Measurements from ENCODE around the gene IFT57. TPM values are rescaled to one million over a fixed set of nuclear protein-coding genes. Genes with fewer than 3 reads are reported as not detected.

IFT57 gene
- total and polyA plus RNA-seq, 3 experiments from 2014 or later: 33.2 to 45.9 (median 43.0) TPM

DNA sequence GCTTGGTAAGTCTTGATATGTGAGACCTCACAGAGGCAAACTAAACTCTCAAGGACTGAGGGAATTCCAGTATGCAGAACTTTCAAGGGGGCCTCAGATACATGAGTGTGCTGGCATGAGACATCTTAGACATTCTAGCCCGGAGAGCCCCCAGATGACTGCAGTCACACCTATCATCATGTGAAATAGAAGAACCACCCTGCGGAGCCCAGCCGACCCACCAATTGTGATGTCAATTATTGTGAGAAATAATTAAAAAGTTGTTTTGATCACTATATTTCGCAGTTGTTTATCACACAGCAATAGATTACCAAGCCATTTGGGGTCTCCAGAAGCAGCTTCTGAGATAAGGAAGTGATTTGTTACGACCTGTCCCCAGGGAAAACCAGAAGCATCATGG is 76.1 kb downstream of the IFT57 start:
- Mint-ChIP-seq H3K36me3 (peaks cover 0 to 9% (median 5%) of the 10 kb centered on the region in 3 donors), H3K27me3 (peaks cover 0 to 1% of the 10 kb centered on the region in 2 donors), H3K9me3 (peaks cover 0 to 6% (median 0%) of the 10 kb centered on the region in 5 donors), H3K4me3 (no peak overlapping the region), H3K27ac (peak overlapping the region in 1 of 8 donors; percentile 49), H3K4me1 (peaks cover 2 to 4% (median 2%) of the 10 kb centered on the region in 3 donors)
- DNase-seq: no peak
- Histone ChIP-seq H3K27me3 (ENCODE audit: insufficient read depth, low read length, poor library complexity, severe bottlenecking) (no peaks in the 10 kb centered on the region), H3K4me1 (ENCODE audit: insufficient read depth, low read length) (no peaks in the 10 kb centered on the region), H3K27ac (ENCODE audit: low read depth, low read length) (no peak overlapping the region), H3K4me3 (ENCODE audit: low read length) (no peak overlapping the region), H3K9me3 (ENCODE audit: low read length) (no peaks in the 10 kb centered on the region), H3K36me3 (ENCODE audit: insufficient read depth, low read length) (no peaks in the 10 kb centered on the region)
- ChIA-PET CTCF (interaction anchor here (1.2 kb wide), 1 partner anchor 8 kb away, joined by 3 read pairs; no protein-coding TSS in a partner anchor), POLR2A (no interaction called here)

DNA sequence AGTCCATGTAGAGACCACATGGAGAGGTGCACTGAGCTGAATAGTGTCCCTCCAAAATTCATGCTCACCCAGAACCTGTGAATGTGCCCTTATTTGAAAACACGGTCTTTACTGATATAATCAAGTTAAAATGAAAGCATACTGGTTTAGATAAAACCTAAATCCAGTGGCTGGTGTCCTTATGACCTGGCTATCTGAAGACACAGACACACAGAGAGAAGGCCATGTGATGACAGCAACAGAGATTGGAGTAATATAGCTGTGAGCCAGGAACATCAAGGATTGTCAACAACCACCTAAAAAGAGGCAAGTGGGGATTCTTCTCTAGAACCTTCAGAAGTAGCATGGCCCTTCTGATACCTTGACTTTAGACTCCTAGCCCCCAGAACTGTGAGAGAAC is 76.6 kb downstream of the IFT57 start:
- Histone ChIP-seq H3K36me3 (ENCODE audit: insufficient read depth, low read length) (no peaks in the 10 kb centered on the region), H3K4me1 (ENCODE audit: insufficient read depth, low read length) (no peaks in the 10 kb centered on the region), H3K9me3 (ENCODE audit: low read length) (no peaks in the 10 kb centered on the region), H3K27ac (ENCODE audit: low read depth, low read length) (no peak overlapping the region), H3K27me3 (ENCODE audit: insufficient read depth, low read length, poor library complexity, severe bottlenecking) (no peaks in the 10 kb centered on the region), H3K4me3 (ENCODE audit: low read length) (no peak overlapping the region)
- Mint-ChIP-seq H3K4me1 (peaks cover 2 to 4% (median 2%) of the 10 kb centered on the region in 3 donors), H3K27ac (peak overlapping the region in 2 of 8 donors; percentile 15 to 64), H3K27me3 (peaks cover 0 to 1% of the 10 kb centered on the region in 2 donors), H3K36me3 (peaks cover 2 to 9% (median 5%) of the 10 kb centered on the region in 3 donors), H3K9me3 (peaks cover 0 to 6% (median 0%) of the 10 kb centered on the region in 5 donors), H3K4me3 (no peak overlapping the region)
- ChIA-PET CTCF (interaction anchor here (1.2 kb wide), 1 partner anchor 9 kb away, joined by 3 read pairs; no protein-coding TSS in a partner anchor), POLR2A (no interaction called here)
- no peak for DNase-seq

DNA sequence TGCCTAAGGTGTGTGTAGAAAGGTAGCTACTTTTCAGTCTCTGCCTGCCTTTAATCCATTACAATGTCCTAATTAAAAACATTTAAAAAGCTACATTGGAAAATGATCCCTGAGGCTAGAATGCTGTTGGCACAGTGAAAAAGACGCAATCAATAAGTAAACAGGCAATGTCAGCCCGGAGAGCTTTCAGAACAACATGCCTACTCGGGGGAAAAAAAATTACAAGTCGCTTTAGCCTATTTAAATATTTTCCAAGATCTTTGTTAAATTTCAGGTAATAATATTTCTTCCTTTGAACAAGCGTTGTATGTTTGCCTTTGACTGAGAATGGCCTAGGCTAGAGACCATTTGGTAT is 84.8 kb downstream of the IFT57 start:
- Histone ChIP-seq H3K9me3 (ENCODE audit: low read length) (no peaks in the 10 kb centered on the region), H3K27me3 (ENCODE audit: insufficient read depth, low read length, poor library complexity, severe bottlenecking) (no peaks in the 10 kb centered on the region), H3K27ac (ENCODE audit: low read depth, low read length) (no peak overlapping the region), H3K36me3 (ENCODE audit: insufficient read depth, low read length) (no peaks in the 10 kb centered on the region), H3K4me1 (ENCODE audit: insufficient read depth, low read length) (peaks cover 26% of the 10 kb centered on the region), H3K4me3 (ENCODE audit: low read length) (no peak overlapping the region)
- Mint-ChIP-seq H3K27me3 (no peaks in the 10 kb centered on the region), H3K4me3 (no peak overlapping the region), H3K27ac (no peak overlapping the region), H3K36me3 (peaks cover 14 to 29% (median 16%) of the 10 kb centered on the region in 3 donors), H3K4me1 (peaks cover 40 to 49% (median 44%) of the 10 kb centered on the region in 3 donors), H3K9me3 (no peaks in the 10 kb centered on the region)
- CTCF ChIA-PET: no interaction called here
- no peak for DNase-seq
- POLR2A ChIA-PET: no interaction called here

DNA sequence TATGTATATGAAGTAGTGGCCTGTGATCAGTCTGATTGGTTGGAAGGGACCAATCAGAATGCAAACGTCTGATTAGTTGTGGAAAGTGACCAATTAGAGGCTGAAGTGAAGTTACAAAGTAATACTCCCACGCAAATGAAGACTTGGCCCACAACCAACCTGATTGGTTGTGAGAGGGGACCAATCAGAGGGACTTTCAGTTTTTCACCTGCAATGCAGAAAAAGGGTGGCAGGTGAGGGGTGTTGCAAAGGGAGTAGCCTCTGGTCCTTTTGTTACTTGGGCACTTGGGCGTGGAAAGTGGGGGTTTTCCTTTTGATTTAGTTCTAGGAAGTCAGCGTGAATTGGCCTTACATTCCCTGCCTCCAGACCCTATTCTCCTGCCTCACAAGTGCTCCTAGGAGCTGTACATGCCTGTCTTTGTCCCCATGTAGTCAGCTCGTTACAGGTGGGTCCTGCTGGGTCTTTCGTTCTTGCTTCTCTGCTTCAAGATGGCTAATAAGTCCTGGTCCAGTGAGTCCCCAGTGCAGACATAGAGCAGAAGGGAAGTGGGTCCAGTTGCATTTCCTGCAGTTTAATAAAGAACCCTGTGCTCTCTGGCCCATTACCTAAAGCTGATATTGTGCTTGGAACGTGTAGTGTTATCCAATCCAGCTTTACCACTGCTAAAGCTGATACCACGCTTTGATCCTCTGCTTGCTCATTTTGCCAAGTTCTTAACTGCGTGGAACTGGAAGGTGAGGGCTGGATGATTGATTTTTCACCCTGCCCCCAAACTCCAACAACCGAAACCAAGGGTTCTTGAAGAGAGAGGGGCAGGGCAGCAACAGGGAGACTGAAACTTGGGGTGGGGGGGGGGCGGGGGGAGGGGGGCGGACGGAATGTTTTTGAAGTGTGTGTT is 85.4 kb downstream of the IFT57 start:
- Histone ChIP-seq H3K4me1 (ENCODE audit: insufficient read depth, low read length) (peaks cover 33% of the 10 kb centered on the region), H3K27ac (ENCODE audit: low read depth, low read length) (no peak overlapping the region), H3K36me3 (ENCODE audit: insufficient read depth, low read length) (no peaks in the 10 kb centered on the region), H3K9me3 (ENCODE audit: low read length) (no peaks in the 10 kb centered on the region), H3K4me3 (ENCODE audit: low read length) (no peak overlapping the region), H3K27me3 (ENCODE audit: insufficient read depth, low read length, poor library complexity, severe bottlenecking) (no peaks in the 10 kb centered on the region)
- ChIA-PET CTCF (no interaction called here), POLR2A (no interaction called here)
- Mint-ChIP-seq H3K27me3 (no peaks in the 10 kb centered on the region), H3K27ac (peak overlapping the region in 1 of 8 donors; percentile 11), H3K4me3 (no peak overlapping the region), H3K4me1 (peaks cover 45 to 53% (median 47%) of the 10 kb centered on the region in 3 donors), H3K36me3 (peaks cover 14 to 31% (median 20%) of the 10 kb centered on the region in 3 donors), H3K9me3 (no peaks in the 10 kb centered on the region)
- no peak for DNase-seq

DNA sequence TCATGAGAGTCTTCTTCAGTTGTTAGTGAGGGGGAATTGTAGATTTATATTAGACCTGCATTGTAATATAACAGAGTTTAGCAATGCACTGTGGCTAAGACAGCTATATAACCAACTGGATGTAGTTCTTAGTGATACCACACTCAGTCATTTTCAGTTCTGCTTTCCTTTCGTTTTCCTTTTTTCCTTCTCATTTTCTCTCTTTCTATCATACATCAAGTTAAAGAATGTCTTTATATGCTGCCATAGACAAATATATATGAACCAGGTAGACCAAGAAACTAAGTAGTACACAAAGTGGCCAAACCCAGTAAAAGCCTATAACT is 87.7 kb downstream of the IFT57 start:
- Mint-ChIP-seq H3K27ac (peak overlapping the region; percentile 44 to 94 (median 84)), H3K27me3 (no peaks in the 10 kb centered on the region), H3K9me3 (no peaks in the 10 kb centered on the region), H3K4me3 (peak overlapping the region; percentile 25 to 81 (median 80)), H3K4me1 (peaks cover 58 to 74% (median 69%) of the 10 kb centered on the region in 3 donors), H3K36me3 (peaks cover 16 to 40% (median 33%) of the 10 kb centered on the region in 3 donors)
- no peaks in the 10 kb centered on the region for H3K36me3 ChIP-seq (ENCODE audit: insufficient read depth, low read length)
- H3K27ac ChIP-seq (ENCODE audit: low read depth, low read length): no peak overlapping the region
- H3K4me3 ChIP-seq (ENCODE audit: low read length): peak overlapping the region; percentile 18
- no peaks in the 10 kb centered on the region for H3K9me3 ChIP-seq (ENCODE audit: low read length)
- POLR2A ChIA-PET: no interaction called here
- CTCF ChIA-PET: interaction anchor here (1.0 to 1.9 kb wide), 3 partner anchors 9 to 30 kb away, joined by 3 to 4 read pairs (median 3); no protein-coding TSS in a partner anchor
- DNase-seq: no peak
- H3K27me3 ChIP-seq (ENCODE audit: insufficient read depth, low read length, poor library complexity, severe bottlenecking): no peaks in the 10 kb centered on the region
- peaks cover 54% of the 10 kb centered on the region for H3K4me1 ChIP-seq (ENCODE audit: insufficient read depth, low read length)

DNA sequence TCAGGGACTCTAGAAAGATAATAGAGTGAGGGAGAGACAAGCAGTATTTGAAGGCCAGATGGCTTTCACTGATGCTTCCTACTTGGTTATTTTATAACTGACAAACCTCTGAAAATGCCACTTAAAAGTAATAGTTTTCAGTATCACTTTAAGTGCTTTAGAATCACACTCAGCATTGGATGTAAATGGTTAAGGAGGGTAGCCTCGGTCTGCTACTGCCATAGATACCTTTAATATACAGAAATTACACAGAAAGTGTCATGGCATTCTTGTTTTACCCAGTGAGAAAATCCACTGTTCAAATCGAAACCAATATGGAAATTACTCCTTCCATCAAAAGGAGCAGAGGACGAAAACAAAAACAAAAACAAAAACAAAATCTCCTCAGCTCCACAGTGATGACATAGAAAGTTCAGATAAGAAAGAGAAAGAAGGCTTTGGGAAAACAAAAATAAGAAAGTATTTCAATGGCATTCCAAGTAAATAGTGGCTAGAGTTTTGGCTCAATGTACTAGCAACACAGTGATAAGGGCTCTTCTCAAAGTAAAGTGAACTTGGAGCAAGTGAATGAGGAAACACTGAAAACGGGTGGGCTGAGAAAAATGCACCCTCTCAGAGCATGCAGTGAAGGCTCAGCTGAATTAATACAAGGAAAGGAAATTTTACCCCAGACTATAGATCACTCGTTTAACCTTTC is 88.2 kb downstream of the IFT57 start:
- Histone ChIP-seq H3K4me1 (ENCODE audit: insufficient read depth, low read length) (peaks cover 60% of the 10 kb centered on the region), H3K9me3 (ENCODE audit: low read length) (no peaks in the 10 kb centered on the region), H3K27me3 (ENCODE audit: insufficient read depth, low read length, poor library complexity, severe bottlenecking) (no peaks in the 10 kb centered on the region), H3K36me3 (ENCODE audit: insufficient read depth, low read length) (no peaks in the 10 kb centered on the region), H3K4me3 (ENCODE audit: low read length) (peak overlapping the region; percentile 18), H3K27ac (ENCODE audit: low read depth, low read length) (no peak overlapping the region)
- H3K4me1 Mint-ChIP-seq: peaks cover 62 to 79% (median 75%) of the 10 kb centered on the region in 3 donors
- CTCF ChIA-PET: interaction anchor here (1.0 to 1.9 kb wide), 3 partner anchors 8 to 29 kb away, joined by 3 to 4 read pairs (median 3); no protein-coding TSS in a partner anchor
- H3K9me3 Mint-ChIP-seq: no peaks in the 10 kb centered on the region
- peak overlapping the region; percentile 44 to 94 (median 84) for H3K27ac Mint-ChIP-seq
- no peaks in the 10 kb centered on the region for H3K27me3 Mint-ChIP-seq
- peak overlapping the region; percentile 25 to 81 (median 80) for H3K4me3 Mint-ChIP-seq
- no peak for DNase-seq
- peaks cover 15 to 41% (median 38%) of the 10 kb centered on the region in 3 donors for H3K36me3 Mint-ChIP-seq
- POLR2A ChIA-PET: no interaction called here

DNA sequence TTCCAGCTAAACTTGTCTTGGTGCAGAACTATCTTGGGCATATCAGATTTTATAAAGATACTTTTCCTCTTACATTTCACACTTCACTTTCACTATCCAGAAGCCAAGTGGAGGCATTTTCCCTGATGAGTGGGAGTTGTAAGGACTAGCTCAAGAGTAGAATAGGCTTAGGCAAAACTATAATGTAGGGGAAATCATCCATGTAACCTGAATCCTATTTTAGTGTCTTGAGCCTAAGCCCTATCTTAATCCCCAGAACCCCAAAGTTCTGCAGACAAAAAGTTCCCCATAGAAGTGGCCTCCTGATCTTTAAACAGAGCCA is 89.2 kb downstream of the IFT57 start:
- ChIA-PET POLR2A (no interaction called here), CTCF (no interaction called here)
- peak overlapping the region; percentile 28 for H3K27ac ChIP-seq (ENCODE audit: low read depth, low read length)

More for the DNA sequence above, 89.2 kb downstream of the IFT57 start:
- no peaks in the 10 kb centered on the region for H3K9me3 Mint-ChIP-seq
- DNase-seq: no peak
- peak overlapping the region in 6 of 7 donors; percentile 27 to 81 (median 78) for H3K4me3 Mint-ChIP-seq
- H3K27me3 Mint-ChIP-seq: no peaks in the 10 kb centered on the region
- peaks cover 21 to 48% (median 39%) of the 10 kb centered on the region in 3 donors for H3K36me3 Mint-ChIP-seq
- H3K4me1 Mint-ChIP-seq: peaks cover 72 to 85% (median 85%) of the 10 kb centered on the region in 3 donors
- Histone ChIP-seq H3K9me3 (ENCODE audit: low read length) (no peaks in the 10 kb centered on the region), H3K36me3 (ENCODE audit: insufficient read depth, low read length) (no peaks in the 10 kb centered on the region), H3K4me1 (ENCODE audit: insufficient read depth, low read length) (peaks cover 70% of the 10 kb centered on the region), H3K4me3 (ENCODE audit: low read length) (peak overlapping the region; percentile 18), H3K27me3 (ENCODE audit: insufficient read depth, low read length, poor library complexity, severe bottlenecking) (no peaks in the 10 kb centered on the region)
- H3K27ac Mint-ChIP-seq: peak overlapping the region in 7 of 8 donors; percentile 6 to 91 (median 81)
